Mesothelial cell of epicardium (in vitro differentiated cells): ENCODE data around the gene RPS3A. TPM values are rescaled to one million over a fixed set of nuclear protein-coding genes. Genes with fewer than 3 reads are reported as not detected.

Experiments used
- DNase-seq, 2 experiments: peaks; one replicate each; pipeline ENCODE4 v3.0.0; 2021; ENCODE audit warnings: low spot score in 2 of 2; ENCODE audit not compliant: unreplicated experiment in 2 of 2
- H3K27ac Mint-ChIP-seq: 2 replicates; pipeline ENCODE4 v1.8.0; 2021; ENCODE audit warnings: mixed read lengths
- H3K27me3 Mint-ChIP-seq: 2 replicates; pipeline ENCODE4 v1.8.0; 2021; ENCODE audit warnings: low read depth, mixed read lengths
- H3K36me3 Mint-ChIP-seq: 2 replicates; pipeline ENCODE4 v1.8.0; 2021; ENCODE audit warnings: mixed read lengths
- H3K4me1 Mint-ChIP-seq: 2 replicates; pipeline ENCODE4 v1.8.0; 2021; ENCODE audit warnings: mixed read lengths
- H3K4me3 Mint-ChIP-seq: 2 replicates; pipeline ENCODE4 v1.8.0; 2021; ENCODE audit warnings: mild to moderate bottlenecking, moderate library complexity, mixed read lengths
- H3K9me3 Mint-ChIP-seq: 2 replicates; pipeline ENCODE4 v1.8.0; 2021; ENCODE audit warnings: mixed read lengths
- CTCF ChIP-seq: fragments of 200-600 bp; sonication (generic); IDR thresholded peaks from one replicate; pipeline ENCODE4 v1.5.0; 2021; ENCODE audit warnings: antibody characterized with exemption; ENCODE audit not compliant: unreplicated experiment
- total RNA-seq: library from RNA; stranded (reverse); gene quantifications from 3 replicates; pipeline ENCODE4 v1.2.1, GENCODE V29; 2021

The RPS3A gene
- total RNA-seq, 1 donor from 2014 or later, result 2,201 TPM

DNA sequence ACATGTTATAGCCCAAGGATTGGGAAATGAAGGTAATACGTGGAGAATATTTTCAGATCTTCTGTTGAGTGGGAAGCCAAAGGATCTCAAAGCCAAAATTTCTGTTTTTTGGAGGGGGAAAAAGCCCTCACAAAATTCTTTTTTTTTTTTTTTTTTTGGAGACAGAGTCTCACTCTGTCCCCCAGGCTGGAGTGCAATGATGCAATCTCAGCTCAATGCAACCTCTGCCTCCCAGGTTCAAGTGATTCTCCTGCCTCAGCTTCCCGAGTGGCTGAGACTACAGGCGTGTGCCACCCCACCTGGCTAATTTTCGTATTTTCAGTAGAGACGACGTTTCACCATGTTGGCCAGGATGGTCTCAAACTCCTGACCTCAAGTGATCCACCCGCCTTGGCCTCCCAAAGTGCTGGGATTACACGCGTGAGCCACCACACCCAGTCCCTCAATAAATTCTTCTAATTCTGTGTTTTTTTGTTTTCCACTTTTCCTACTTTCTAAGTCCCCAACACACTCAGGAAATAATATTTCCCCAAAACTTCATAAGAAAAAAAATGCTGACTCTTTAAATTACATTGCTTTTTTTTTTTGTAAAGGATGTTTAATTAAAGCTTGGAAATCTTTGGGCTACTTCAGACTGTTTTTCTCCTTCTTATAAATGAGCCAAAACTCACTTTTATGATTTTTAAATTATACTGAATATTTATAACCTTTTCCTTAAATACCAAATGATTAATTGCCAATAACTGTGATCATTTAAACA, 51.6 kb downstream of the RPS3A start:
- H3K4me3 Mint-ChIP-seq, result no peak overlapping the region
- no peak for DNase-seq
- H3K36me3 Mint-ChIP-seq, result peaks cover 18% of the 10 kb centered on the region
- H3K4me1 Mint-ChIP-seq, result no peaks in the 10 kb centered on the region
- H3K9me3 Mint-ChIP-seq, result no peaks in the 10 kb centered on the region
- no peak for TF ChIP-seq CTCF
- H3K27me3 Mint-ChIP-seq, result no peaks in the 10 kb centered on the region
- H3K27ac Mint-ChIP-seq, result no peak overlapping the region

DNA sequence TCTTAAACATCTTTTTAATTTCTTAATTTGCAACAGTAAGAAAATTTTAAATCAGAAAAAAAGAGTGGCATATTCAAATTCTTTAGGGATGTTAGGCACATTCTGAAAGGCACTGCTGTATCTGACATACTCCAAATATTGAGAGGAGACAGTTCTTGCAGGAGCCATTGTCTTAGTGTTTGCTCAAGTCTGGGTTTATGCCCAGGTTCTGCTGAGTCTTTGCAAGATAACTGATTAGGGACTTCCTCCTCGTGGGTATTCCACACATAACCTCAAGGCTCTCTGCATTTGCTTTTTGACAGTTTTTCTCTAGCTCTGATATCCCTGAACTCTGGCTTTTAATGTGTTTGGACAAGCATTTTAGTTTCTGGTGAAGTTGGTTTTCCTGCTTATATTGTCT, 52.6 kb downstream of the RPS3A start:
- TF ChIP-seq CTCF, result no peak
- H3K9me3 Mint-ChIP-seq, result no peaks in the 10 kb centered on the region
- H3K27ac Mint-ChIP-seq, result no peak overlapping the region
- no peak for DNase-seq
- no peaks in the 10 kb centered on the region for H3K4me1 Mint-ChIP-seq
- no peaks in the 10 kb centered on the region for H3K27me3 Mint-ChIP-seq
- H3K4me3 Mint-ChIP-seq, result no peak overlapping the region
- H3K36me3 Mint-ChIP-seq, result peaks cover 25% of the 10 kb centered on the region

- H3K27ac Mint-ChIP-seq, result no peak overlapping the region
- no peak overlapping the region for H3K4me3 Mint-ChIP-seq
- H3K27me3 Mint-ChIP-seq, result no peaks in the 10 kb centered on the region
- H3K9me3 Mint-ChIP-seq, result peaks cover 7% of the 10 kb centered on the region
- no peak for DNase-seq
- no peaks in the 10 kb centered on the region for H3K4me1 Mint-ChIP-seq
- TF ChIP-seq CTCF, result no peak
- peaks cover 27% of the 10 kb centered on the region for H3K36me3 Mint-ChIP-seq
Observed at GRCh38 chr4:151153585-151153984, 54.2 kb downstream of the RPS3A start.

Other genes starting within 250 kb of the RPS3A start
- gene LRBA, start 84.3 kb upstream of the RPS3A start, total RNA-seq, result 61.8 to 66.9 TPM (median 66.2 TPM) in 3 replicates
- gene PRSS48, start 177.5 kb downstream of the RPS3A start, total RNA-seq, result not detected in 3 replicates
- 34.7 to 41.2 TPM (median 39.3 TPM) in 3 replicates for gene SH3D19, start 226.0 kb downstream of the RPS3A start, total RNA-seq